ENCODE measurements around the gene PXK.

- TF ChIP-seq CTCF (IDR thresholded peaks at IDR 0.05) (no peak), POLR2A (IDR thresholded peaks at IDR 0.05) (no peak)
Observed at GRCh38 chr3:58403513-58404109, 70.9 kb downstream of the PXK start.
